HT-29 (cell line): ENCODE data around the gene KCNH2. TPM values are rescaled to one million over a fixed set of nuclear protein-coding genes. Genes with fewer than 3 reads are reported as not detected.
"Not testable (repeated sequence)": the region's sequence is repeated elsewhere in the genome, so short reads cannot be mapped to it uniquely, and the experiment has no call there.

ENCODE experiments used
- DNase-seq: peaks from one replicate; pipeline ENCODE4 v3.0.0-alpha.2; 2015; ENCODE audit warnings: low spot score
- total RNA-seq: library from RNA; depleted of rRNA; stranded (reverse); fragments of >200 nt; shearing (Covaris generic); gene quantifications from 2 replicates; pipeline ENCODE4 v1.2.3, GENCODE V29; 2014

Gene KCNH2
- total RNA-seq, 1 experiment from 2014 or later, result 2.2 TPM

- DNase-seq, result no peak
These were observed 42.1 kb downstream of the KCNH2 start for GRCh38 chr7:150936018-150936417.

GRCh38 chr7:150935149-150935548 is 43.0 kb downstream of the KCNH2 start:
- DNase-seq, result no peak

GRCh38 chr7:150934045-150934766 is 43.9 kb downstream of the KCNH2 start:
- no peak for DNase-seq

DNA sequence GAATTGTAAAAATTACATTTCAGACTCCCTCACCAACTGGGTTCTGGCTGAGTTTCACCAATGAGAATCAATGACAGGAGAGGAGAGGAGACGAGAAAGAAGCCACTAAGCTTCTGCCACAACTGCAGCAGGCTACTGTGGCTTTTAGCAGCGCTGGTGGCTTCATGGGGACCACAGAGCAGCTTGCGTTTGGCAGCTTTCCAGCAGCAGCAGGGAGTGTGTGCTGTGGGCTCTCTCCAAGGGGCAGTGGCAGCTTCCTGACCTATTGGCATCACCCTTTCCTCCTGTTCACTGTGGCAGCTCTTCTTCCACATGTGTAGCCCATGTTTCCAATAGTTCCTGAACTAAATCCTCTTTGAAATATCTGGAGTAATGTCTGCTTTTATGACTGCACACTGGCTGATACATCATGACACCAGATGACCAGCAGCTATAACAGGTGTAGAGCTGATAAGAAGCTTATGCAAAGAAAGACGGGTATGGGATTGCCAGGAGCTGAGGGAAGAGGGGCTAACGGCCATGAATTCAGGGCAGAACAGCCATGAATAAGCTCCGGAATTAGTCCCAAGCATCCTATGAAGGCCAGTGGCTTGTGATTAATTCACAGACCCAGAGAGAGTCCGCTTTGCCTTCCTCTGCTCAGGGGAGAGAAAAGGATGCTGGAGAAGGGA is 46.8 kb downstream of the KCNH2 start:
- DNase-seq, result no peak

GRCh38 chr7:150928541-150928940 is 49.6 kb downstream of the KCNH2 start:
- DNase-seq, result no peak

- peak; percentile 20 for DNase-seq
These were observed 50.2 kb downstream of the KCNH2 start for GRCh38 chr7:150927956-150928344.

- DNase-seq, result no peak
These were observed 50.8 kb downstream of the KCNH2 start for GRCh38 chr7:150927157-150927955.

DNA sequence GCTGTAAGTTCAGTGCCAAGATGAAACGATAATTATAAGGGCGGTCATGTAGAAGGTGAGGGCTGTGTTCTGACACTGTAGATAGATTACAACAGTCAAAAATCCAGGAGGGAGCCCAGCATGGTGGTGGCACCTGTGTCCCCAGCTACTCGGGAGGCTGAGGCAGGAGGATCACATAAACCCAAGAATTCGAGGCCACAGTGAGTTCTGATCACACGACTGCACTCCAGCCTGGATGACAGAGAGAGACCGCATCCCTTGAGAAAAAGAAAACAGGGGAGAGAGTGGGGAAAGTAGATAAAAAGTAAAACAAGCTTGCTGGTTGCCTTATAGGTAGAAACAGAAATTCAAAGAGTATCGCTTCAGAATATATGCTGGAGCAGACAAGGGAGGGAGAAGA is 52.1 kb downstream of the KCNH2 start:
- DNase-seq, result no peak

DNA sequence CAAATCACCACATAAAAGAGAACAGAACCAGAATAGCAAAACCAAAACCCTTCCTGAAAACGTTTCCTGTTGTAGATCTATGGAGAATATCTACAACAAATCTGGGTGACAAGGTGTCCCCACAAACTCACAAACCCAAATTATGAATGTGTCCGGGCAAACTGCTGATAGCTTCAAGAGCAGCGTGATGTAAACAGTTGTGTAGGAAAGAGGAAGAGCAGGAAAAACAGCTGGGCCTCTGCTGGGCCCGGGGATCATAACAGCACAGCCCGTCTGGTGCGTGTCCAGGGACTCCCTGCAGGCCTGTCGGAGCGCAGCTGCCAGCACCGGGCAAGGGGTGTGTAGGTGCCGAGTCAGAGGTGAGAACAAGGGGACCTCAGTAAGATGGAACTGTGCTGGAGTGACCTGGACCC is 53.7 kb downstream of the KCNH2 start:
- DNase-seq, result no peak

- DNase-seq, result no peak
These were observed 54.3 kb downstream of the KCNH2 start for GRCh38 chr7:150923802-150924201.

GRCh38 chr7:150923196-150923595 is 54.9 kb downstream of the KCNH2 start:
- no peak for DNase-seq

- DNase-seq, result no peak
These were observed 59.0 kb downstream of the KCNH2 start for GRCh38 chr7:150919160-150919559.

DNA sequence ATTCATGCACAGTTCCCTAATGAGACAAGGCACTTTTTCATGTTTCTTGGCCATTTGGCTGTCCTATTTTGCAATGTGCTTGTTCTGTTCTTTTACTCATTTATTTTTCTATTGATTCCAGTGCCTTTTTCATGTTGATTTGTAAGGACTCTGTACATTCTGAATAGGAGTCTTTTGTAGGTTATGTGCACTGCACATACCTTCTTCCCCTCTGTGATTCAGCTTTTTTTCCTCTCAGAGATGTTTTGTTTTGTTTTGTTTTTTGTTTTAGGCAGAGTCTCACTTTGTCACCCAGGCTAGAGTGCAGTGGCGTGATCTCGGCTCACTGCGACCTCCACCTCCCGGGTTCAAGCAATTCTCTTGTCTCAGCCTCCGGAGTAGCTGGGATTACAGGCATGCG is 59.7 kb downstream of the KCNH2 start:
- DNase-seq, result no peak

- no peak for DNase-seq
These were observed 60.2 kb downstream of the KCNH2 start for GRCh38 chr7:150917969-150918368.

- DNase-seq, result no peak
These were observed 61.5 kb downstream of the KCNH2 start for GRCh38 chr7:150916670-150917069.

- no peak for DNase-seq
These were observed 63.2 kb downstream of the KCNH2 start for GRCh38 chr7:150914966-150915365.

GRCh38 chr7:150914196-150914595 is 63.9 kb downstream of the KCNH2 start:
- DNase-seq, result no peak

GRCh38 chr7:150912427-150912826 is 65.7 kb downstream of the KCNH2 start:
- no peak for DNase-seq

DNA sequence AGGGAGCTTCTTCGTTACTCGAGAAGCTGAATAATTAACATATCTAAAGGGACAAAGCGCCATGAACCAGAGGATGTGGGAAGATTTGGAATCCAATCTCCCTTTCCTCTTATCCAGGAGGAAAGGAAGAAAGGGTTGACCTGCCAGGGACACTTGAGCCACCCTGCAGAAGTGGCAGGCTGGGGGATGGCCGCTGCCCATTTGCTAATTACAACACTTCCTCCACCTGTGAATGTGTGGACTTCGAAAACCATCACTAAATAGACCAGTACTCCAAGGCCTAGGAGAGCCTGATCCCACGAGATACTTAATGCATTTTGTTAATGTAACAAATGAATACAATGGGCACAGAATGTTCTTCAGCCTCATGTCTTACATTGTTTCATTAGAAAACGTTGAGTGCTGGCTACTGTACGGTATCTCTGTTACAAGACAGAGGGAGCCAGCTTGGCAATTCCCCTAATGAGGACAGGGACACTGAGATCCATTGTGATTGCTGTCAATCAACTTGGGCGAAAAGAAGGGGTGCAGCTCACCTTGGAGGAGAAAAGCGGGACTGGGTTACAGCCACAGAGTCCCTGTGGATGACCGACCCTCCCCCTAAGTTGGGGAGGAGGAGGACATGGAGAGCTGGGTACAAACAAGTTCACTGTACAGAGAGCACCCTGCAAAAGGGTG is 66.4 kb downstream of the KCNH2 start:
- no peak for DNase-seq

GRCh38 chr7:150910996-150911422 is 67.1 kb downstream of the KCNH2 start:
- no peak for DNase-seq

- DNase-seq, result not testable (repeated sequence)
These were observed 67.7 kb downstream of the KCNH2 start for GRCh38 chr7:150910305-150910995.
